ENCODE data around the gene LINGO4. TPM values are rescaled to one million over a fixed set of nuclear protein-coding genes. Genes with fewer than 3 reads are reported as not detected.

Gene LINGO4
- total RNA-seq, 2 experiments from 2014 or later, result 0.33 to 0.39 TPM

DNA sequence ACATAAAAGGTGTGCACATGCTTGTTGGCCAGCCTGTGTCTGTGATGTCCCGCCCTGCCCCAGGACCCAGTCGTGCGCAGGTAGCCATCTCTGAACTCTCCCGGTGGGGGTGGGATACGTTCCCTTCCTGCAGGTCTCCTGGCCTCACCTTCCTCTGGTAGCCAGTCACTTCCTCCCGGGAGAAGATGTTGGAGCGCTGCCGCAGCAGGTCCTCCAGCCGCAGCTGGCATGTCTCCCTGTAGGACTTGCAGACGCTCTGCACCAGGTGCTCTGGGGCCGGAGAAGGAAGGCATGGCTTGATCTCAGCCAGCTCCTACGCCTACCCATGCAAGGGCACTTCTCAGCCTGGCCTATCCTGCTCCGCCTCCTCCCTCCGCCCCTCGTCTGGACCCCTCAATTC, 9.2 kb upstream of the LINGO4 start:
- Mint-ChIP-seq H3K9me3 (no peaks in the 10 kb centered on the region), H3K27ac (no peak overlapping the region), H3K36me3 (no peaks in the 10 kb centered on the region), H3K27me3 (no peaks in the 10 kb centered on the region), H3K4me3 (no peak overlapping the region), H3K4me1 (ENCODE audit: low read depth) (peaks cover 43% of the 10 kb centered on the region)
- no peak for DNase-seq
- intact Hi-C loops (cut with micrococcal nuclease), result no loop called here
- POLR2A ChIA-PET, result no interaction called here
- CTCF ChIA-PET, result interaction anchor here (0.6 kb wide), 1 partner anchor 19 kb away, joined by 3 read pairs; no protein-coding TSS in a partner anchor

DNA sequence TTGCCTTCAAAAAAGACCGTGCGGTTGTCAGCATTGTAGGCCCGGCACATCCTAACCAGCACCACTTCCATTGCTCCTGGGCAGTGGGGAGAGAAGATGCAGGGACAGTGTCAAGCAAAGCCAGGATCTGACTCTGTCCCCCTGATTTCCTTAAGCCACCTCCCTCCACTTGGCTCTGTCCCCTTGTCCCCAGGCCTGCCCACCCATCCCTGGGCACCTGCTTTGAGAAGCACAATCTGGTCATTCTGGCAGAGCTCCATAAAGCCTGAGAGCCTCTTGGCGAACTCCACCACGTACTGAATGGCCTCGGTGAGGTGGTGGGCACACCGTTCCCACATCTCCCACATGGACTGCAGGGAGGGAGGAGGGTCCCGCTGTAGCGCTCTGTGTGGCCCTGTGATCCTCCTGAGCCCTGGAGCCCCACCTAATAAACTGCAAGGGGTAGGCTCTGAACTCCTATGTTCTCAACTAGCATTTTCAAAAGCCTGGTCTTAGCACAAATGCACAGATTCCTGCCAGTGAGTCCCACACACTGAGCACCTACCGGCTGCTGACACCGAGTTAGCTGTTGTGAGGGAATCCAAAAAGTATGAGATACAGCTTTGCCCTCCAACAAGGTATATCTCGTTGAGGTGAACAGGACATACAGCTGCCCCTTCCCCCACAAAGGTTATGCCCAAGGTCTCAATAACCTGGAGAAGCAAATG, 8.2 kb upstream of the LINGO4 start:
- no peak for DNase-seq
- Mint-ChIP-seq H3K27ac (no peak overlapping the region), H3K36me3 (no peaks in the 10 kb centered on the region), H3K4me1 (ENCODE audit: low read depth) (peaks cover 36% of the 10 kb centered on the region), H3K4me3 (no peak overlapping the region), H3K27me3 (no peaks in the 10 kb centered on the region), H3K9me3 (no peaks in the 10 kb centered on the region)
- ChIA-PET CTCF (interaction anchor here (1.5 kb wide), 1 partner anchor 22 kb away, joined by 3 read pairs; no protein-coding TSS in a partner anchor), POLR2A (no interaction called here)
- intact Hi-C loops (cut with micrococcal nuclease), result no loop called here

DNA sequence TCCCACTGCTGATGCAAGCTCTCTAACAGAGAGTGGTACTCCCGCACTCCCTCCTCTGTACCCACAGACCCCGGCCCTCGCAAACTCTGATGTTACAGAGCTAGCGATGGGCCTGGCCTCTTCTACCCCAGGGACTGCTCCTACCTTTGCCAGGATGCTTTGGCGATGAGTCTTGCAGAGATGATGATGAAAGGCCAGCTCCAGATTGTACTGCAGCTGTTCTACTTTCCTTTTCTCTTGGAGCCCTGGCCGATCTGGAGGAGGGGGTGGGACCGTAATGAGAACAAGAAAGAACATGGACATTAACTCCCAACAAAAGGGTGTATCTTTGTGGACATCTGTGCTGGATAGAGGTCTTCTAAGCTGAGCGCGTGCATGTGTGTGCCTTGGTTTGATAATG, 6.0 kb upstream of the LINGO4 start:
- H3K4me3 Mint-ChIP-seq, result no peak overlapping the region
- CTCF ChIA-PET, result interaction anchor here (1.2 to 1.4 kb wide), 2 partner anchors 10 to 25 kb away, joined by 3 to 5 read pairs; no protein-coding TSS in a partner anchor
- no peaks in the 10 kb centered on the region for H3K9me3 Mint-ChIP-seq
- intact Hi-C loops (cut with micrococcal nuclease), result no loop called here
- peaks cover 23% of the 10 kb centered on the region for H3K4me1 Mint-ChIP-seq (ENCODE audit: low read depth)
- H3K27me3 Mint-ChIP-seq, result no peaks in the 10 kb centered on the region
- no peak overlapping the region for H3K27ac Mint-ChIP-seq
- no peak for DNase-seq
- POLR2A ChIA-PET, result interaction anchor here (1.2 kb wide), 1 partner anchor 16 kb away, joined by 4 read pairs; no protein-coding TSS in a partner anchor
- H3K36me3 Mint-ChIP-seq, result no peaks in the 10 kb centered on the region

DNA sequence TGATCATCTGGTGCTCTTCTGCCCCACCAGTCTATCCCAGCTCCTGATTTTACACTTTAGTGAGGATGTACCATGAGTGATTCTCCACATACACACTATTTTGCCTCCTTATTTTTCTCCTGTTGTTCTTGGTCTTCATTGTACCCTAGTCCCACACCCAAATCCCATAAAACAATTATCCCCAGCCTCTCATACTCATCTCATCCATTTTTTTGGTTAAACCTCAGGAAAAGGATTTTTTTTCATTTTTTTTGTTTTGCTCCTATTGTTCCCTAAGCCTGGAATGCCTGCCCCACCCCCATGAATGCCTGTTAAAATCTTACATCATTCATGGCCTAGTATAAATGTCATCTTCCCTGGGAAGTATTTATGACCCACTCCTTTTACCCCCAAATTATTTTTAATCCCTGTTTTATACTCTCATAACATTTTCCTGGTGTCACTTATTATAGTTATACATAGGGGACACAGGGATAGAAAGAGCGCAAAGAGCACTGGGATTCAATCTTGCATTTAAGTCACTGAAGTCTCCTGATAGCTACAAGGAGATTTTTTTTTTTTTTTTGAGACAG, 4.9 kb upstream of the LINGO4 start:
- CTCF ChIA-PET, result no interaction called here
- POLR2A ChIA-PET, result no interaction called here
- Mint-ChIP-seq H3K9me3 (no peaks in the 10 kb centered on the region), H3K4me3 (no peak overlapping the region), H3K27me3 (no peaks in the 10 kb centered on the region), H3K4me1 (ENCODE audit: low read depth) (peaks cover 12% of the 10 kb centered on the region), H3K36me3 (no peaks in the 10 kb centered on the region), H3K27ac (no peak overlapping the region)
- DNase-seq, result no peak
- intact Hi-C loops (cut with micrococcal nuclease), result no loop called here

DNA sequence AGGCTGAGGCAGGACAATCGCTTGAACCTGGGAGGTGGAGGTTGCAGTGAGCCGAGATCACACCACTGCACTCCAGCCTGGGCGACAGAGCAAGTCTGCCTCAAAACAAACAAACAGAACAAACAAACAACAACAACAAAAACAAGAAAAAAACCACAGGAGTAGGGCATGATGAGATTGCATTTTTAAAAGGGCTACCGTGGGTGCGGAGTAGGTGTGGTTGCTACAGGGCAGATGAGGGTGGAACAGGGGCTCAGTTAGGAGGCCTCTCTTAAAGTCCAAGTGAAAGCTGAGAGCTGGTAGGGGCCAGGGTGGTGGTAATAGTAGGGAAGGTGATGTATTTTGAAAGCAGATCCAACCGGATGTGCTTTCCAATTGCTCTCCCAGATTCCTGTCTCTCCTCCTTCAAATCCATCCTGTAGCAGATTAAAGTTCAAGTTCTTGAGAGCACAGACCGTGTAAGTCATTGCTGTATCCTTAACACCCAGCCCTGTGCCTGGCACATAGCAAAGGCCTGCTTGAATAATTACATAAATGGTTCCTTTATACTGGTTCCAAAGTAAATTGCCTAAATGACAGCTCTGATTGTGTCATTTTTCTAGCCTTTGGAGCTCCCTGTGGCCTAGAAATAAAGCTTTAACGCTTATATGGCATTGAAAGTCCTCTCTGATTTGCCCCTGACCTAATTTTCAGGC, 4.2 kb upstream of the LINGO4 start:
- no peak overlapping the region for H3K4me3 Mint-ChIP-seq
- no peaks in the 10 kb centered on the region for H3K9me3 Mint-ChIP-seq
- CTCF ChIA-PET, result no interaction called here
- peaks cover 7% of the 10 kb centered on the region for H3K4me1 Mint-ChIP-seq (ENCODE audit: low read depth)
- no peak overlapping the region for H3K27ac Mint-ChIP-seq
- no peaks in the 10 kb centered on the region for H3K36me3 Mint-ChIP-seq
- DNase-seq, result no peak
- intact Hi-C loops (cut with micrococcal nuclease), result no loop called here
- no peaks in the 10 kb centered on the region for H3K27me3 Mint-ChIP-seq
- POLR2A ChIA-PET, result no interaction called here

DNA sequence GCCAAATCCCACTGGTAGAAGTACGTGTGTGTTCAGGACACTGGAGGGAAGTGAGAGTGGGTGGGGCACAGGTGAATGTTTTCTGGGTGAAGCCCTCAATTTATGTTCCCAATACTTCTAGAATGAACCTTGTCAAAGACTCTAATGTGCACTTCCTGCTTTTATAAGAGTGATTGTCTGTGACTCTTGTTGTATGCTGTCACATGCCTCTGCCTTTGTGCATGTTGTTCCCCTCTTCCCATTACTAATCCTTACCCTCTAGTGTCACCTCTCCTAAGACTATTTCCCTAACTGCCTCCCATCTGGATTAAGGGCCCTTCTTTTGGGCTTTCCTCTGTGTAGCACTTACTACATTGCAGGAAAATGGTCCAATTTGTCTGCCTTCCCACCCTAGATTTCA, 2.5 kb upstream of the LINGO4 start:
- Mint-ChIP-seq H3K9me3 (no peaks in the 10 kb centered on the region), H3K36me3 (no peaks in the 10 kb centered on the region), H3K27me3 (no peaks in the 10 kb centered on the region), H3K27ac (no peak overlapping the region), H3K4me3 (no peak overlapping the region), H3K4me1 (ENCODE audit: low read depth) (peaks cover 3% of the 10 kb centered on the region)
- ChIA-PET CTCF (no interaction called here), POLR2A (no interaction called here)
- intact Hi-C loops (cut with micrococcal nuclease), result no loop called here
- no peak for DNase-seq

DNA sequence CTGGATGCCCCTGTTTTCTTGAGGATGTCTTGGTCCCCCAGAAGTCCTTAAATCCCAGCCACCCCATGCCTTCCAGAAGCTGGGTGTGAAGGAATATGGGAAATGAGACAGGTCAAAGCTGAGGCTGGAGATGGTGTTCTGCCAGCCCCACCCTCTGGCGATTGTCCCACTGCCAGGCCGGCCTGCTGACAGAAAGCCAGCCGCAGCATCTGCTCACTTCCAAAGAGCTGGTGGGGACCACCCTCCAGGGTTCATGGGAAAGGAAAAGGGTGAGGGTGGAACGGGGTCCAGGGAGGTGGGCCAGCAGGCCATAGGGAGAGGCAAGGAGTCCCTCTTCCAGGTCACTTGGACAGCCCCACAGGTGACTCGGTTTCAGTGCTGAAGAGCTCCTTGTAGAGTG, 1.9 kb upstream of the LINGO4 start:
- ChIA-PET CTCF (interaction anchor here (1.2 kb wide), 1 partner anchor 72 kb away, joined by 3 read pairs; no protein-coding TSS in a partner anchor), POLR2A (no interaction called here)
- intact Hi-C loops (cut with micrococcal nuclease), result no loop called here
- Mint-ChIP-seq H3K4me3 (no peak overlapping the region), H3K9me3 (no peaks in the 10 kb centered on the region), H3K27ac (no peak overlapping the region), H3K36me3 (no peaks in the 10 kb centered on the region), H3K4me1 (ENCODE audit: low read depth) (no peaks in the 10 kb centered on the region), H3K27me3 (no peaks in the 10 kb centered on the region)
- no peak for DNase-seq

DNA sequence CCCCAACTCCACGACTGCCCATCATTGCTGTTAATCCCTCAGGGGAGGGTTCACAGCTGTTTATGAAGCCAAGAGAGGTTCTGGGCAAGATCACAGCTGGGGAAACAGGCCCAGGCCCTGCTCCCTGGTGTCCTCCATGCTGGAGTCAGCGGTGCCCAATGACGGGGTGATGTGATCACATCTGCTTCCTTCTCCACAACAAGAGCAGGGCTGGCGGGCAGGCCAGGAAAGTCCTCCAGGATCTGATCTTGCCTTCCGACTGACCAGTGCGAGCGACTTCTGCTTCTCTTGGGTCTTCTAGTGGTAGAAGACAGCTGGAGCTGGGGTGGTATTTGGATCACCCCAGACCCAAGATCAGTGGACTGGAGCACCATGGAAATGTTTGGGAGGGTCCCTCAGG, 951 bp upstream of the LINGO4 start:
- intact Hi-C loops (cut with micrococcal nuclease), result no loop called here
- POLR2A ChIA-PET, result no interaction called here

DNA sequence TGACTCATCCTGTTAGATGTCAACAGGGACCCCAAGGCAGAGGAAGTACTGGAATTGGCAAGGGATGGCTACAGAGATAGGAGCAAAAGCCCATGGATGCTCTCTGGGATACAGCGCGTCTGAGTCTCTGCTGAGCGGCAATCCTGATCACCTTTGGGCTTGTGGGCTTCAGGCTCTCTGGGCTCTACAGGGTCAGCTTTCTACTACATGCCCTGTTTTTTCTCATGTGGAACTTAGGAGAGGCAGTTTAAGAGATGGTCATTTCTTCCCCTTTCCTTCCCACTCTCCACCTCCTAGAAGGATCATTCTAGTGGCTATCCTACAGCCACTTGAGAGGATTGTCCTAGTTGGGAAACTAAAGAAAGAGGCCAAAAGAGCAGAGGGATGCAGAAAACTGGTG, 1.3 kb downstream of the LINGO4 start:
- Mint-ChIP-seq H3K4me1 (ENCODE audit: low read depth) (peaks cover 8% of the 10 kb centered on the region), H3K36me3 (no peaks in the 10 kb centered on the region), H3K27ac (no peak overlapping the region), H3K27me3 (no peaks in the 10 kb centered on the region), H3K4me3 (no peak overlapping the region), H3K9me3 (no peaks in the 10 kb centered on the region)
- no peak for DNase-seq
- intact Hi-C loops (cut with micrococcal nuclease), result no loop called here
- POLR2A ChIA-PET, result no interaction called here
- CTCF ChIA-PET, result interaction anchor here (0.5 kb wide), 1 partner anchor 205 kb away, joined by 3 read pairs; no protein-coding TSS in a partner anchor

More for the DNA sequence above, 951 bp upstream of the LINGO4 start:
- DNase-seq, result no peak
- H3K4me1 Mint-ChIP-seq (ENCODE audit: low read depth), result no peaks in the 10 kb centered on the region
- CTCF ChIA-PET, result interaction anchor here (0.6 to 1.2 kb wide), 2 partner anchors 71 to 1563 kb away, joined by 3 read pairs; no protein-coding TSS in a partner anchor
- H3K36me3 Mint-ChIP-seq, result no peaks in the 10 kb centered on the region
- no peaks in the 10 kb centered on the region for H3K9me3 Mint-ChIP-seq
- H3K4me3 Mint-ChIP-seq, result no peak overlapping the region
- no peaks in the 10 kb centered on the region for H3K27me3 Mint-ChIP-seq
- H3K27ac Mint-ChIP-seq, result no peak overlapping the region

DNA sequence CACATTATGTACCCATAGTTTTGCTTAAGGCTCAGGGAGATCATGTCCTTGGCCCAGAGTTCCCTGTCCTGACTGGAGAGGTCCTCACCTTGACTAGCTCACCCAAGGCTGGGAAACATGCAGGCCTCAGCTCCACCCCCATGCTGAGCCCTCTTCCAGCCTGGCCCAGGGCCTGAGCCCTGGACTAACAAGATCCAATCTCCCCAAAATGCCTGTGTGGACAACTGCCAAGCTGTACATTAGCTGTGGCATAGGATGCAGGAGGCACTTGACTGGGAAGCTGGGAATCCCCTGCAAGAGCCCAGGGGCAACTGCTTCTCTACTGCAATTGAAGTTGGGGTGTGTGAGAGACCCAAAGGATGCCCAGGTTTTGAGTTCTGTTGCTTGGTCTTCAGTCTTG, 2.1 kb downstream of the LINGO4 start:
- no peak for DNase-seq
- Mint-ChIP-seq H3K36me3 (no peaks in the 10 kb centered on the region), H3K27me3 (no peaks in the 10 kb centered on the region), H3K9me3 (no peaks in the 10 kb centered on the region), H3K4me1 (ENCODE audit: low read depth) (peaks cover 8% of the 10 kb centered on the region), H3K27ac (no peak overlapping the region), H3K4me3 (no peak overlapping the region)
- CTCF ChIA-PET, result interaction anchor here (1.6 kb wide), 1 partner anchor 210 kb away, joined by 4 read pairs; no protein-coding TSS in a partner anchor
- intact Hi-C loops (cut with micrococcal nuclease), result no loop called here
- POLR2A ChIA-PET, result no interaction called here

DNA sequence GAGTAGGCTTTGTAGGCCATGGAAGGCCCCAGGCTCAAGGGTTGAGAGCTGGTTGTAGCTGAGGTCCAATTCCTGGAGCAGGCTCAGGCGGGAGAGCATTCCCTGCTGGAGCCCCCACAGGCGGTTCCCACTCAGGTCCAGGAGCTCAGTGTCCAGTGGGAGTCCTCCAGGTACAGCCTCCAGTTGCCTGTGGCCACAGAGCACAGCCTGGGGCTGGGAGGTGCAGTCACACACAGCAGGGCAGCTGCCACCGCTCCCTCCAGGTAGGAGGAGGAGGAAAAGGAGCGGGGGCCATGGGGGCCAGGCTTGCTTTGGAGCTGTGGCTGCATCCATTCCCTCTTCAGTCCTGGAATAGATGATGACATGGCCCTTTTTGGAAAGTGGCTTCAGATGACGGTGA, 2.8 kb downstream of the LINGO4 start:
- H3K4me3 Mint-ChIP-seq, result no peak overlapping the region
- no peaks in the 10 kb centered on the region for H3K36me3 Mint-ChIP-seq
- no peaks in the 10 kb centered on the region for H3K27me3 Mint-ChIP-seq
- POLR2A ChIA-PET, result no interaction called here
- peaks cover 8% of the 10 kb centered on the region for H3K4me1 Mint-ChIP-seq (ENCODE audit: low read depth)
- CTCF ChIA-PET, result interaction anchor here (1.6 to 2.6 kb wide), 2 partner anchors 34 to 209 kb away, joined by 4 to 8 read pairs; no protein-coding TSS in a partner anchor
- no peak for DNase-seq
- no peak overlapping the region for H3K27ac Mint-ChIP-seq
- H3K9me3 Mint-ChIP-seq, result no peaks in the 10 kb centered on the region
- intact Hi-C loops (cut with micrococcal nuclease), result no loop called here

DNA sequence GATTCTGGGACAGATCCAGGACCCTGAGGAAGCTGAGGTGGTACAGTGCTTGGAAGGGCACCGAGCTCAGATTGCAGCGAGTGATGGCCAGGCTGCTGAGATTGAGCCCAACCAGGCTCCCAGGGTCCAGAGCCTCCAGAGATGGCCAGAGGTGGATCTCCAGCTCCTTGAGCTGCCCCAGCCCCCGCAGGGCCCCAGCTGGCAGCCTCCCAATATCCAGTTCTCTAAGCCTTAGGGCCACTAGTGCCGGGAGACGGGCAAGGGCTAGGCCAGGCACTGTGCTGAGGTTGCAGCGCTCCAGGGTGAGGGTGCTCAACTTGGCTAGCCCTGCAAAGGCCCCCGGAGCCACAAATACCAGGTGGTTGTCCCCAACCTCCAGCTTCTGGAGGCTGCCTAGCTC, 3.4 kb downstream of the LINGO4 start:
- Mint-ChIP-seq H3K4me3 (no peak overlapping the region), H3K9me3 (no peaks in the 10 kb centered on the region), H3K4me1 (ENCODE audit: low read depth) (peaks cover 8% of the 10 kb centered on the region), H3K27ac (no peak overlapping the region), H3K27me3 (no peaks in the 10 kb centered on the region), H3K36me3 (no peaks in the 10 kb centered on the region)
- intact Hi-C loops (cut with micrococcal nuclease), result no loop called here
- ChIA-PET POLR2A (no interaction called here), CTCF (interaction anchor here (1.6 to 2.6 kb wide), 2 partner anchors 35 to 208 kb away, joined by 4 to 8 read pairs; no protein-coding TSS in a partner anchor)
- no peak for DNase-seq
